MM.1S (cell line): ENCODE measurements around the gene TTC22.

Experiments
- DNase-seq: peaks from one replicate; pipeline ENCODE4 v3.0.0-alpha.2; 2015
- H2AFZ ChIP-seq: fragments of 300-600 bp; sonication (generic); 2 replicates; pipeline ENCODE4 v1.6.0; 2016; ENCODE audit warnings: antibody characterized with exemption, low read length
- H3F3A ChIP-seq: fragments of 300-600 bp; sonication (generic); 2 replicates; pipeline ENCODE4 v1.6.1; 2016; ENCODE audit warnings: mild to moderate bottlenecking, antibody characterized with exemption, low read length, moderate library complexity, mixed read lengths; ENCODE audit not compliant: insufficient read depth
- H3K27ac ChIP-seq: fragments of 300-600 bp; sonication (generic); 2 replicates; pipeline ENCODE4 v1.5.1; 2016; ENCODE audit warnings: mild to moderate bottlenecking, low read length
- H3K27me3 ChIP-seq: fragments of 300-600 bp; sonication (generic); replicated peaks from 2 replicates; pipeline ENCODE4 v1.6.0; 2016; ENCODE audit warnings: low read length; ENCODE audit not compliant: insufficient read depth
- H3K36me3 ChIP-seq: fragments of 300-600 bp; sonication (generic); replicated peaks from 2 replicates; pipeline ENCODE4 v1.6.1; 2016; ENCODE audit warnings: mild to moderate bottlenecking, low read length, mixed read lengths; ENCODE audit not compliant: insufficient read depth
- H3K4me1 ChIP-seq: fragments of 300-600 bp; sonication (generic); 2 replicates; pipeline ENCODE4 v1.6.1; 2016; ENCODE audit warnings: low read length, mixed read lengths
- H3K4me2 ChIP-seq: fragments of 300-600 bp; sonication (generic); 2 replicates; pipeline ENCODE4 v1.6.0; 2016; ENCODE audit warnings: low read depth, low read length
- H3K4me3 ChIP-seq: fragments of 300-600 bp; sonication (generic); 2 replicates; pipeline ENCODE4 v1.5.1; 2016; ENCODE audit warnings: low read length, mixed read lengths
- H3K79me2 ChIP-seq: fragments of 300-600 bp; sonication (generic); 2 replicates; pipeline ENCODE4 v1.6.1; 2016; ENCODE audit warnings: mixed run types, low read length, mixed read lengths
- H3K9ac ChIP-seq: fragments of 300-600 bp; sonication (generic); 2 replicates; pipeline ENCODE4 v1.6.1; 2016; ENCODE audit warnings: low read length, mixed read lengths
- H3K9me2 ChIP-seq: fragments of 300-600 bp; sonication (generic); replicated peaks from 2 replicates; pipeline ENCODE4 v1.6.1; 2016; ENCODE audit warnings: mild to moderate bottlenecking, low read length, mixed read lengths; ENCODE audit not compliant: insufficient read depth
- H3K9me3 ChIP-seq: fragments of 300-600 bp; sonication (generic); replicated peaks from 2 replicates; pipeline ENCODE4 v1.6.1; 2016; ENCODE audit warnings: mild to moderate bottlenecking, low read length, mixed read lengths; ENCODE audit not compliant: insufficient read depth
- H4K20me1 ChIP-seq: fragments of 300-600 bp; sonication (generic); 2 replicates; pipeline ENCODE4 v1.6.1; 2016; ENCODE audit warnings: mild to moderate bottlenecking, low read length, moderate library complexity, mixed read lengths; ENCODE audit not compliant: insufficient read depth
- CTCF ChIP-seq: fragments of 300-600 bp; sonication (generic); IDR thresholded peaks from 2 replicates; pipeline ENCODE4 v1.5.1; 2016; ENCODE audit warnings: antibody characterized with exemption, low read length, mixed read lengths
- EZH2 ChIP-seq: fragments of 300-600 bp; sonication (generic); optimal IDR thresholded peaks from 2 replicates; pipeline ENCODE3; 2017; ENCODE audit warnings: low read depth, mild to moderate bottlenecking, antibody characterized with exemption, low read length, mixed read lengths
- EZH2phosphoT487 ChIP-seq: fragments of 300-600 bp; sonication (generic); IDR thresholded peaks from 2 replicates; pipeline ENCODE4 v1.6.1; 2018; ENCODE audit warnings: antibody characterized with exemption, low read length

Gene TTC22

GRCh38 chr1:54800041-54800898 is 853 bp downstream of the TTC22 start:
- no peak for TF ChIP-seq CTCF
- no peak for TF ChIP-seq EZH2
- TF ChIP-seq EZH2phosphoT487, result no peak
- no peaks in the 10 kb centered on the region for H4K20me1 ChIP-seq
- peak overlapping the region; percentile 87 for H2AFZ ChIP-seq
- H3F3A ChIP-seq, result peaks cover 11% of the 10 kb centered on the region; the same call in 1 of the 2 replicates
- peak overlapping the region; percentile 76 for H3K4me2 ChIP-seq
- H3K36me3 ChIP-seq, result no peaks in the 10 kb centered on the region
- 0 out of 2 replicates have a peak, but pooled peaks cover 3% of the 10 kb centered on the region for H3K79me2 ChIP-seq
- DNase-seq, result no peak
- no peaks in the 10 kb centered on the region for H3K9me3 ChIP-seq
- H3K27ac ChIP-seq, result no peak overlapping the region
- H3K9ac ChIP-seq, result peak overlapping the region; percentile 78
- H3K9me2 ChIP-seq, result no peaks in the 10 kb centered on the region
- peak overlapping the region; percentile 79 for H3K4me3 ChIP-seq
- no peaks in the 10 kb centered on the region for H3K27me3 ChIP-seq
- peaks cover 26% of the 10 kb centered on the region for H3K4me1 ChIP-seq

GRCh38 chr1:54798769-54799641 is 2.1 kb downstream of the TTC22 start:
- 0 out of 2 replicates have a peak, but pooled peaks cover 3% of the 10 kb centered on the region for H3K79me2 ChIP-seq
- peak overlapping the region; percentile 76; the same call in 1 of the 2 replicates for H3K4me2 ChIP-seq
- H3K27me3 ChIP-seq, result no peaks in the 10 kb centered on the region

GRCh38 chr1:54798206-54798605 is 2.9 kb downstream of the TTC22 start:
- Histone ChIP-seq H3F3A (peaks cover 11% of the 10 kb centered on the region; the same call in 1 of the 2 replicates), H3K9me3 (no peaks in the 10 kb centered on the region)

More at GRCh38 chr1:54798769-54799641, 2.1 kb downstream of the TTC22 start:
- peaks cover 19% of the 10 kb centered on the region for H3K4me1 ChIP-seq
- H2AFZ ChIP-seq, result no peak overlapping the region
- no peaks in the 10 kb centered on the region for H3K9me3 ChIP-seq
- H3F3A ChIP-seq, result peaks cover 11% of the 10 kb centered on the region; the same call in 1 of the 2 replicates
- H3K36me3 ChIP-seq, result no peaks in the 10 kb centered on the region
- TF ChIP-seq CTCF (no peak), EZH2 (no peak), EZH2phosphoT487 (no peak)
- no peaks in the 10 kb centered on the region for H3K9me2 ChIP-seq
- H3K4me3 ChIP-seq, result no peak overlapping the region
- no peak overlapping the region for H3K27ac ChIP-seq
- no peak for DNase-seq
- H4K20me1 ChIP-seq, result no peaks in the 10 kb centered on the region
- no peak overlapping the region for H3K9ac ChIP-seq

More at GRCh38 chr1:54798206-54798605, 2.9 kb downstream of the TTC22 start:
- Histone ChIP-seq H3K4me3 (no peak overlapping the region), H2AFZ (no peak overlapping the region), H4K20me1 (no peaks in the 10 kb centered on the region), H3K36me3 (no peaks in the 10 kb centered on the region), H3K27me3 (no peaks in the 10 kb centered on the region), H3K9ac (no peak overlapping the region), H3K9me2 (no peaks in the 10 kb centered on the region), H3K4me1 (peaks cover 19% of the 10 kb centered on the region), H3K79me2 (0 out of 2 replicates have a peak, but pooled peaks cover 3% of the 10 kb centered on the region), H3K27ac (no peak overlapping the region), H3K4me2 (no peak overlapping the region)
- no peak for DNase-seq
- TF ChIP-seq EZH2phosphoT487, result no peak
- TF ChIP-seq EZH2, result no peak
- TF ChIP-seq CTCF, result no peak
